SK-N-SH (cell line): Measurements from ENCODE around the gene RAPGEF1.

Experiments used
- CHD2 ChIP-seq: fragments of 150-350 bp; IDR thresholded peaks from 2 replicates; pipeline ENCODE4 v1.6.1; 2018; ENCODE audit warnings: low read length; ENCODE audit not compliant: partially characterized antibody
- TF ChIP-seq, protein P1 (sequence below): IDR thresholded peaks from 2 replicates; pipeline ENCODE4 v1.4.0; 2012; ENCODE audit warnings: low read depth

GRCh38 chr9:131625790-131626670 lies 113.8 kb downstream of the RAPGEF1 start:
- TF ChIP-seq, protein P1, sequence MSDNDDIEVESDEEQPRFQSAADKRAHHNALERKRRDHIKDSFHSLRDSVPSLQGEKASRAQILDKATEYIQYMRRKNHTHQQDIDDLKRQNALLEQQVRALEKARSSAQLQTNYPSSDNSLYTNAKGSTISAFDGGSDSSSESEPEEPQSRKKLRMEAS, result no peak
- no peak for TF ChIP-seq CHD2
